HFF-Myc (cell line): ENCODE data around the gene POU6F2.

Source experiments
- DNase-seq: peaks from one replicate; pipeline ENCODE4 v3.0.0-alpha.2; 2011; ENCODE audit warnings: low read depth; ENCODE audit errors: extremely low read depth
- H3K4me3 ChIP-seq: replicated peaks from 2 replicates; pipeline ENCODE4 v1.5.1; 2011; ENCODE audit warnings: low read depth, mild to moderate bottlenecking, control low read depth, low read length
- TF ChIP-seq, protein P1 (sequence below): IDR thresholded peaks from 2 replicates; pipeline ENCODE4 v1.5.1; 2012; ENCODE audit warnings: mild to moderate bottlenecking, low read depth, low read length, control low read depth; ENCODE audit errors: missing control alignments

Gene POU6F2

DNA sequence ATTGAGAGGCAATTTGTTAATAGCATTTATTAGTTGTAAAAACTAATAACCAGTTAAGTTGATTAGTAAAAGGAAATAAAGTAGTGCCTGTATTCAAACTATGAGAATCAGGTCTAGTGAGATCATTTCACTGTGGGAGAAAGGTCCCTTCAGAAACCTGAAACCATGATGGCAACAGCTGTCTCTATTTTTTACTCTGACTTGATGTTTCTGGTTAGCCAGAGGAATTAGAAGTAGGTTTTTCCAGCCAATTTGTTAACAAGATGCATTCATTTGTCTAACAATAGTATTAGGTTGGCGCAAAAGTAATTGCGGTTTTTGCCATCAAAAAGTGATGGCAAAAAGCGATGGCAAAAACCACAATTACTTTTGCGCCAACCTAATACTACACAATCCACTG, 316.3 kb downstream of the POU6F2 start:
- DNase-seq: no peak
- no peak overlapping the region for H3K4me3 ChIP-seq
- TF ChIP-seq, protein P1, sequence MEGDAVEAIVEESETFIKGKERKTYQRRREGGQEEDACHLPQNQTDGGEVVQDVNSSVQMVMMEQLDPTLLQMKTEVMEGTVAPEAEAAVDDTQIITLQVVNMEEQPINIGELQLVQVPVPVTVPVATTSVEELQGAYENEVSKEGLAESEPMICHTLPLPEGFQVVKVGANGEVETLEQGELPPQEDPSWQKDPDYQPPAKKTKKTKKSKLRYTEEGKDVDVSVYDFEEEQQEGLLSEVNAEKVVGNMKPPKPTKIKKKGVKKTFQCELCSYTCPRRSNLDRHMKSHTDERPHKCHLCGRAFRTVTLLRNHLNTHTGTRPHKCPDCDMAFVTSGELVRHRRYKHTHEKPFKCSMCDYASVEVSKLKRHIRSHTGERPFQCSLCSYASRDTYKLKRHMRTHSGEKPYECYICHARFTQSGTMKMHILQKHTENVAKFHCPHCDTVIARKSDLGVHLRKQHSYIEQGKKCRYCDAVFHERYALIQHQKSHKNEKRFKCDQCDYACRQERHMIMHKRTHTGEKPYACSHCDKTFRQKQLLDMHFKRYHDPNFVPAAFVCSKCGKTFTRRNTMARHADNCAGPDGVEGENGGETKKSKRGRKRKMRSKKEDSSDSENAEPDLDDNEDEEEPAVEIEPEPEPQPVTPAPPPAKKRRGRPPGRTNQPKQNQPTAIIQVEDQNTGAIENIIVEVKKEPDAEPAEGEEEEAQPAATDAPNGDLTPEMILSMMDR: no peak

DNA sequence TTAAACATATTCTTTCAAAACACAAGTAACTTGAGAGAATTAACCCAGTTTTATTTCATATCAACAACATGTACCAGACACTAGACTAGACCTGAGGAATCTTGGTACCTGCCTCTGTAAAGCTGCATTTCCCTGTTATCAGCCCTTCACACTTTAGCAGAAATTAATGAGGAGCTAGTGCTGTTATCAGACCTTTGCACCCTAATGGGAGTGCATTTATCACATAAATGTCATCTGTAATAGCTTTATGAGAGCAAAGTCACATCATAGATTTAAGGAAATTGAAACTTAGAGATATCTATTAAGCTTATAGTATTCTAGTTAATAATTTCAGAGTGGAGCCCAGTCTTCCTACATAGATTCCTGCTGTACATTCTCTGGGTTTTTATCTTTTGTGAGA, 318.1 kb downstream of the POU6F2 start:
- H3K4me3 ChIP-seq: no peak overlapping the region
- DNase-seq: no peak
- TF ChIP-seq, protein P1: no peak

DNA sequence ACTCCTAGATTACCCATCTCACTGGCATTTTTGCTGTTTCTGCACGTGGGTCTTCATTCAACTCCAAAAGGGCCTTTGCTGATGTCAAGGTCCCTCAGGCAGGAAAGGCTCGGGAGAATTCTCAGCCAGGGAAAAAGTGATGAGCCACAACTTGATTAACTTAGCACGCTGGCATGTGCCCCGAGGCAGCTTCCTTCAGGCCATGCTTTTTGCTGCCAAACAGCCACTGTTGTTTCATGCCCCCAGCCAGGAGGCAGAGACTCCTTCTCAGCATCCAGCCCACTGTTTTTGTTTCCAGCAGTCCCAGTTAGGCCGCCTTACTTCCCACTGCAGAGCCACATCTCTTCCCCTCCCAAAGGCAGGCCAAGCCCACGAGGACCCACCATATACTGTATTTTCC, 322.0 kb downstream of the POU6F2 start:
- H3K4me3 ChIP-seq: no peak overlapping the region
- TF ChIP-seq, protein P1: no peak
- no peak for DNase-seq

DNA sequence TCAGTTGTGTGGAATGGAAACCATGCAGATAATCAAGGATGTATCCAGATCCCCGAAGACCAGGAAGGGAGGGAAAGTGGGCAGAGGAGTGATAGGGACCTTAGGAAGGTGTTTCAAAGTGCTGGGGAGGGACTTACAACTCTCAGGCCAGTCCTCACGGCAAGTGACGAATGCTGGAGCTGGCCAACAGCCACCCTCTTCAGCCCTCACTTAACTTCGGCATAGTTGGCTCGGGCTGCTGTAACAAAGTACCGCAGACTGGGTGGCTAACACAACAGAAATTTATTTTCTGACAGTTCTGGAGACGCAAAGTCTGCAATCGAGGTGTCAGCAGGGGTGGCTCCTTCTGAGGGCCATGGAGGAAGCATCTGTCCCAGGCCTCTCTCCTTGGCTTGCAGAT, 322.6 kb downstream of the POU6F2 start:
- H3K4me3 ChIP-seq: no peak overlapping the region
- TF ChIP-seq, protein P1: no peak
- no peak for DNase-seq

DNA sequence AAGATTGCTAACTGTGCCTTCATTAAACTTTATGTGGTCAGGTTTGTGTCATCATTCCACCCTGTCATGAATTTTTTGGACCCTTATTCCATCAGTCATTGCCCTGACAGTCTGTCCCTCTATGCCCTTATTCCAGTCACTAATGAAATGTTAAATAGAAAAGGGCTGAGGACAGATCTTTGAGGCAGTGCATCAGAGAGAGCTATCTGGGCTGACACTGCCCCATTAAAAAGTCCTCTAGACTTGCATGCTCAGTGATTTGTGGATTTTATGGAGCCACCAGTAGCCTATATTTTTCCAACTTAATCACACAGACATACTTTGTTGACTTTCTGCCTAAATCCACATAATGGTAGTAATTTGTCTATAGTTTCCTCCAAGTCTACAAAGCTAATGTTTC, 323.8 kb downstream of the POU6F2 start:
- no peak for DNase-seq
- no peak overlapping the region for H3K4me3 ChIP-seq
- TF ChIP-seq, protein P1: no peak

DNA sequence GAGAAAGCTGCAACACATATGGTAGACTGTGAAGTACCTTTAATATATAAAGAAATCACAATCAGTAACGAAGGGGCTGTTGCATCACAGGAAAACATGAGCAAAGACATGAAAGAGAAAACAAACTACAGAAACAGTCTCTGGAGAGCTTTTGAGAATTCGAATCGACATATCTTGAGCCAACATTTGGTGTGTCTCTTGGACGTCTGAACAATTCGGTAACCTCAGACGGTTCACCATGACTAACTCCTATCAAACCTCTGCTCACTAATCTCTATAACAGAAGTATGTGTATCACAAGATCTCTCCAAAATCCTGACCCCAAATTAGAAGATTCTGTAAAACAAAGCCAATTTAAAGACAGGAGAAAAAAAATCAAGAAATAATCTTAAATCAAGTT, 326.5 kb downstream of the POU6F2 start:
- DNase-seq: no peak
- TF ChIP-seq, protein P1: no peak
- H3K4me3 ChIP-seq: no peak overlapping the region

DNA sequence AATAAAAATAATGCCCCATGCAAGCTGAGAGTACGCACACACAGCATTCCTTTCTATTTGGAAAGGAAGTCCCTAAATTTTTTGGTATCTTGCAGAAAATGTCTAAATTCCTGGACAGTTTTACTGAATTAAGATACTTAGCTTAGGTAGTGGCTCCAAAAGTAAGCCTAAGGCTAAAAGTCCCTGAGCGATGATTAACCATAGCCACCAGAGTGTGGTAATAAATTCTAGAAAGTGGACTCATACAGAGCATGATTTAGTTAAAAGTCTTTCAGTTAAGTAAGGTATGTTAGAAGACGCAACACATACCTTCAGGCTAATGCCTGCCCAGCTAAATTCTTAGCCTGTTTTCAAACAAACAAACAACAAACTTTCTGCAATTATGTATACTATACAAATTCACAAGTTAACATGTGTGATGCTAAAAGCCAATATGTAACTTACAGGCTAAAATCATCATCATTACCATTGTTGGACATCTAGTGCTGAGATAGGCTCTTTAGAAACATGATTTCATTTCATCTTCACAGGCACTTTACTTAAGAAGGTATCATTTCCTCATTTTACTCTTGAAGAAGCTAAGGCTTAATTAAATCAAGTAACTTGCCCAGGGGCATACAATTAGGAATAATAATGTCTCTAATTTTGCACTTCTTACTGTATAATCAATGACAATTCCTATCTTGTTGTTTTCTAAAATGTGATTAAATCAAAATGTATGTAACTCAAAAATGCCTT, 327.1 kb downstream of the POU6F2 start:
- TF ChIP-seq, protein P1: no peak
- H3K4me3 ChIP-seq: no peak overlapping the region
- no peak for DNase-seq
